Upper lobe of left lung (tissue), 6 donors: Measurements from ENCODE around the gene PRKAG2. TPM values are rescaled to one million over a fixed set of nuclear protein-coding genes. Genes with fewer than 3 reads are reported as not detected.
"Not testable (repeated sequence)": the region's sequence is repeated elsewhere in the genome, so short reads cannot be mapped to it uniquely, and the experiment has no call there.

Experiments used
- ATAC-seq, 2 donors: fragments of 200-7000 bp; cut with Tn5 transposase; one replicate each; pipeline ENCODE4 v1.9.1; 2022; ENCODE audit warnings: mild to moderate bottlenecking in 2 of 2, moderate library complexity in 2 of 2; ENCODE audit not compliant: low FRiP score in 2 of 2
- DNase-seq, 2 donors: peaks; one replicate each; pipeline ENCODE4 v3.0.0-alpha.2; 2019 to 2020
- H3K27ac ChIP-seq, 4 donors: fragments of 200-600 bp; sonication (generic); one replicate each; pipeline ENCODE4 v1.5.1; 2016 to 2019
- H3K27me3 ChIP-seq, 4 donors: fragments of 200-600 bp; sonication (generic); one replicate each; pipeline ENCODE4 v1.5.1; 2017 to 2019
- H3K36me3 ChIP-seq, 4 donors: fragments of 200-600 bp; sonication (generic); one replicate each; pipeline ENCODE4 v1.5.1; 2016 to 2019
- H3K4me1 ChIP-seq, 4 donors: fragments of 200-600 bp; sonication (generic); one replicate each; pipeline ENCODE4 v1.5.1; 2018 to 2019
- H3K4me3 ChIP-seq, 4 donors: fragments of 200-600 bp; sonication (generic); one replicate each; pipeline ENCODE4 v1.5.1; 2017 to 2019; ENCODE audit warnings: mild to moderate bottlenecking in 2 of 4, moderate library complexity in 1 of 4
- H3K9me3 ChIP-seq, 4 donors: fragments of 200-600 bp; sonication (generic); one replicate each; pipeline ENCODE4 v1.5.1; 2018 to 2019
- CTCF ChIP-seq, 6 experiments: fragments of 450-650 bp in 4 of 6; fragments of 200-600 bp in 2 of 6; sonication (generic) in 2 of 6; IDR thresholded peaks; one replicate each; pipeline ENCODE4 v1.5.1; 2016 to 2019; ENCODE audit warnings: antibody characterized with exemption in 6 of 6
- EP300 ChIP-seq, 4 donors: sonication (generic); formaldehyde crosslinking; IDR thresholded peaks; one replicate each; pipeline ENCODE4 v1.5.1; 2017; ENCODE audit warnings: antibody characterized with exemption in 4 of 4, control low read depth in 2 of 4
- POLR2A ChIP-seq, 4 donors: fragments of 450-650 bp; IDR thresholded peaks; one replicate each; pipeline ENCODE4 v1.5.1; 2016 to 2017; ENCODE audit warnings: antibody characterized with exemption in 4 of 4, mild to moderate bottlenecking in 2 of 4
- POLR2AphosphoS5 ChIP-seq, 2 donors: sonication (generic); formaldehyde crosslinking; IDR thresholded peaks; one replicate each; pipeline ENCODE4 v1.5.1; 2017; ENCODE audit warnings: antibody characterized with exemption in 2 of 2
- WGBS, 2 donors: methylation state at CpG; one replicate each; pipeline ENCODE4 v1.1.5; 2017 to 2018; 5-methylcytosine and 5-hydroxymethylcytosine counted together
- total RNA-seq, 6 donors: library from RNA; depleted of rRNA in 4 of 6; stranded (reverse); fragments of >200 nt in 4 of 6; gene quantifications; one replicate each; pipeline versions ENCODE4 v1.1.0 to v1.2.1, GENCODE V29; 2016 to 2021
- donor health status: DM: no; HTN: no; CAD: no; lungs with moderate emphysema.
- donor health status: DM: no; HTN: yes; CAD: no; lungs with severe emphysema.

Gene PRKAG2
- total RNA-seq, 6 donors from 2014 or later = 20.6 to 68.1 (median 29.6) TPM

- no peak for TF ChIP-seq CTCF (IDR thresholded peaks at IDR 0.05)
- TF ChIP-seq POLR2AphosphoS5 (IDR thresholded peaks at IDR 0.05) = no peak
- TF ChIP-seq POLR2A (IDR thresholded peaks at IDR 0.05) = no peak
- TF ChIP-seq EP300 (IDR thresholded peaks at IDR 0.05) = no peak
- no peaks in the 10 kb centered on the region for H3K9me3 ChIP-seq
- no peaks in the 10 kb centered on the region for H3K36me3 ChIP-seq
- H3K4me3 ChIP-seq = no peak overlapping the region
- peaks cover 18 to 28% (median 27%) of the 10 kb centered on the region in 4 donors for H3K4me1 ChIP-seq
- ATAC-seq (no peak), DNase-seq (no peak)
- WGBS, 2 donors = 79 to 98% methylated on average over 7 of the region's 7 CpGs
- H3K27me3 ChIP-seq = no peaks in the 10 kb centered on the region
- no peak overlapping the region for H3K27ac ChIP-seq
Measured at GRCh38 chr7:151800391-151800790, 76.5 kb downstream of the PRKAG2 start.

GRCh38 chr7:151799506-151799905 is 77.4 kb downstream of the PRKAG2 start:
- no peaks in the 10 kb centered on the region for H3K9me3 ChIP-seq
- no peaks in the 10 kb centered on the region for H3K27me3 ChIP-seq
- H3K36me3 ChIP-seq = no peaks in the 10 kb centered on the region
- no peak overlapping the region for H3K27ac ChIP-seq
- peak in 1 of 2 donors; percentile 67 for DNase-seq
- ATAC-seq = no peak
- TF ChIP-seq CTCF (IDR thresholded peaks at IDR 0.05) (no peak), EP300 (IDR thresholded peaks at IDR 0.05) (no peak), POLR2AphosphoS5 (IDR thresholded peaks at IDR 0.05) (no peak), POLR2A (IDR thresholded peaks at IDR 0.05) (no peak)
- H3K4me1 ChIP-seq = peaks cover 25 to 37% (median 36%) of the 10 kb centered on the region in 4 donors
- WGBS, 2 donors = 94 to 99% methylated on average over 8 to 15 of the region's 15 CpGs
- H3K4me3 ChIP-seq = no peak overlapping the region

GRCh38 chr7:151798851-151799448 is 78.0 kb downstream of the PRKAG2 start:
- no peak for ATAC-seq
- 98% methylated on average over 10 of the region's 10 CpGs for WGBS, 2 donors

GRCh38 chr7:151797667-151798307 is 79.1 kb downstream of the PRKAG2 start:
- peak overlapping the region; percentile 74 to 85 (median 80) for H3K27ac ChIP-seq
- TF ChIP-seq POLR2A (IDR thresholded peaks at IDR 0.05) (peak in 1 of 4 donors; percentile 33), EP300 (IDR thresholded peaks at IDR 0.05) (peak in 2 of 4 donors; percentile 68 to 79), POLR2AphosphoS5 (IDR thresholded peaks at IDR 0.05) (peak; percentile 25 to 85)
- not testable (repeated sequence) for H3K27me3 ChIP-seq, H3K9me3 ChIP-seq, H3K4me3 ChIP-seq, H3K36me3 ChIP-seq
- peak in 1 of 2 donors; percentile 78 for ATAC-seq
- peak; percentile 59 to 74 for DNase-seq
- WGBS, 2 donors = 57 to 68% methylated on average over 11 of the region's 11 CpGs
- H3K4me1 ChIP-seq = peaks cover 32 to 54% (median 49%) of the 10 kb centered on the region in 4 donors

More at GRCh38 chr7:151798851-151799448, 78.0 kb downstream of the PRKAG2 start:
- TF ChIP-seq EP300 (IDR thresholded peaks at IDR 0.05) (no peak), CTCF (IDR thresholded peaks at IDR 0.05) (no peak), POLR2A (IDR thresholded peaks at IDR 0.05) (no peak), POLR2AphosphoS5 (IDR thresholded peaks at IDR 0.05) (no peak)
- H3K4me3 ChIP-seq = no peak overlapping the region
- H3K36me3 ChIP-seq = no peaks in the 10 kb centered on the region
- no peaks in the 10 kb centered on the region for H3K27me3 ChIP-seq
- DNase-seq = peak in 1 of 2 donors; percentile 56
- no peaks in the 10 kb centered on the region for H3K9me3 ChIP-seq
- H3K27ac ChIP-seq = peak overlapping the region in 2 of 4 donors; percentile 76 to 85
- H3K4me1 ChIP-seq = peaks cover 30 to 43% (median 41%) of the 10 kb centered on the region in 4 donors

GRCh38 chr7:151796871-151797537 is 79.9 kb downstream of the PRKAG2 start:
- Histone ChIP-seq H3K4me3 (no peak overlapping the region), H3K27ac (peak overlapping the region; percentile 74 to 85 (median 80)), H3K27me3 (no peaks in the 10 kb centered on the region), H3K4me1 (peaks cover 32 to 55% (median 50%) of the 10 kb centered on the region in 4 donors), H3K9me3 (no peaks in the 10 kb centered on the region), H3K36me3 (no peaks in the 10 kb centered on the region)
- 61 to 63% methylated on average over 6 to 17 of the region's 17 CpGs for WGBS, 2 donors
- DNase-seq = peak in 1 of 2 donors; percentile 43
- ATAC-seq = peak in 1 of 2 donors; percentile 61
- TF ChIP-seq EP300 (IDR thresholded peaks at IDR 0.05) (no peak), CTCF (IDR thresholded peaks at IDR 0.05) (no peak), POLR2AphosphoS5 (IDR thresholded peaks at IDR 0.05) (no peak), POLR2A (IDR thresholded peaks at IDR 0.05) (no peak)
